GM19438 (cell line): ENCODE results near the gene FEZF2.

Source experiments
- ATAC-seq: cut with Tn5 transposase; IDR thresholded peaks from one replicate; pipeline ENCODE4 v1.9.1; 2021; ENCODE audit warnings: low read depth; ENCODE audit not compliant: unreplicated experiment

Gene FEZF2

DNA sequence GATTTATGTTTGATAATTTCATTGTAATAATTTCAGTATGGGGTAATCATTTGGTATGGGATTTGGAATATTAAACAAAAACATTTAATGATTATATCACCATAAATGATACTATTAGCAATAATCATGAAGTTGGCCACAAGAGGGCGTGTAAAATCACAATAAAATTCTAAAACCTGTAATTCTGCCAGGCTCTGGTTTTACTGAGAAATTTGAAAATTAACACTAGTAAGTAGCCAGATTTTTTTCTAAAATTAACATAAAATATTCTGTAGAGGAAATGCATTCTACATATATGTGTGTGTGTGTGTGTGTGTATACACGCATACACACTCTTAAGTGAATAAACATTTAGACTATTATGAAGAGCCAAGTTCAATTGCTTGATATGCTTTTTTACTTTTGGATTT lies 40.5 kb downstream of the FEZF2 start:
- ATAC-seq: no peak

DNA sequence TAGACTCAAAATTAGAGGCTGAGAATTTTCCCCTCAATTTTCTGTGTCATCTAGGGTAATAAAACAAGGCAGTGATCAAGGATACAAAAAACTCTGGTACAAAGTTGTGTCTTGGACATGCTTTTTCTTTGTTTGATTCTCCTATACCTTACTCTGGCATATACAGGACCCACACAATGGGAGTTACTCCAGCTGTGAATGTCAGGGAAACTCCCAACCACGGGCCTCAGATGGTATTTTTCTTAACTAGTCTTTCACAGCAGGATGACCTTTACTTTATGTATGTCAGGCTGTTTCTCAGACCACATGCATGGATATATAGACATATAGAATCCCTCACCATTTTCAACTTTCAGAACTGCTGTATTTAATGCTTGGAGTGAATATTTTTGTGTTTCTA lies 41.3 kb downstream of the FEZF2 start:
- ATAC-seq: no peak

DNA sequence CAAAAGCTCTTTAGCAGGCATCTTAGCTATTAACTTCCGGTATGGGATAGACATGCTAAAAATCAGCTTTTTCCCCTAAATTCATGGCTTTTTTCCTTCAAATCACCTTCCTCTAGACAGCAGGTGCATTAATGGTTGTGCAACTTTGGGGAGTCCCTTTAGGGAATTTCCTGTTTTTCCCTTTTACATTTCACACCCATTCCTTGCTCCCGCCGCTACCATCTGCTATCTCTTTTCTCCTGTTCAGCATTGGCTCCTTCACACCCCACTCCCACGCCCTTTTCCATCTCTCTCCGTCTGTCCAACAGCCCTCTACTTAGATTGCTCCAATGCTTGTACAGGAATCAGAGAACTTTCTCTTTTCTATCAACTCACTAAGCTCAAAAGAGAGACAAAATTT lies 43.4 kb downstream of the FEZF2 start:
- no peak for ATAC-seq

DNA sequence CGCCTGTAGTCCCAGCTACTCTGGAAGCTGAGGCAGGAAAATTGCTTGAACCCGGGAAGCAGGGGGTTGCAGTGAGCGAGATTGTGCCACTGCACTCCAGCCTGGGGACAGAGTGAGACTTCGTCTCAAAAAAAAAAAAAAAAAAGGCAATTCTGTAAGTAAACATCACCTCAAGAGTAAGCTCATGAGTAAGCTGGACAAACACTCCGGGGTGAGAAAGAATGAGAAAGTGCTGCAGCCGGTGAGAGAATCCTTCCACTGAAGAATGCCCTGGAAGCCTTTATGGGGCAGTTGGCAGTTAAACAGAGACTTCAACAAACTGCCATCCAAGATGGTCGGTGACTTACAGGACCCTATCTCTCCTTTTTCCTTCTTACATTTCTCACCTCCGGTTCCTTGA lies 47.5 kb downstream of the FEZF2 start:
- ATAC-seq: no peak

- ATAC-seq: no peak
Observed at GRCh38 chr3:62323241-62323640, 50.1 kb downstream of the FEZF2 start.
